ENCODE data around the gene CAPN14.
"Not testable (repeated sequence)": the region's sequence is repeated elsewhere in the genome, so short reads cannot be mapped to it uniquely, and the experiment has no call there.

Gene CAPN14

DNA sequence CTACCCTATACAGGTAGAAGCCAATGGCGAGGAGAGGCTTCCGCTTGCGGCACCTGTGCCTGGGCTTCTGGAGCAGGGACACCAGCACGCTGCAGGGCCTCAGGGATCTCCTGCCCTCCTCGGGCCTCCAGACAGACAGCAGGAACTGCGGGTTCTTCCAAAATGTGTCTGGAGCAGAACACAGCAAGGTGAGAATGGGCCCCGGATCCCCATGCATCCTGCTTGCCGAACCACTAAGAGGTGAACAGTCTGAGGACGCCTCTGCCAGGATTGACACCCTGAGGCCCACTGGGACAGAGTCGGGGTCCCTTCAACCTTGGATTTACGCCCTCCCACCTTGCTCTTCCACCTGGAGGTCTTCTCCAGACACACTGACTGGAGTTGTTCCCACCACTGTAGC lies 25.4 kb downstream of the CAPN14 start:
- no peak for DNase-seq

DNA sequence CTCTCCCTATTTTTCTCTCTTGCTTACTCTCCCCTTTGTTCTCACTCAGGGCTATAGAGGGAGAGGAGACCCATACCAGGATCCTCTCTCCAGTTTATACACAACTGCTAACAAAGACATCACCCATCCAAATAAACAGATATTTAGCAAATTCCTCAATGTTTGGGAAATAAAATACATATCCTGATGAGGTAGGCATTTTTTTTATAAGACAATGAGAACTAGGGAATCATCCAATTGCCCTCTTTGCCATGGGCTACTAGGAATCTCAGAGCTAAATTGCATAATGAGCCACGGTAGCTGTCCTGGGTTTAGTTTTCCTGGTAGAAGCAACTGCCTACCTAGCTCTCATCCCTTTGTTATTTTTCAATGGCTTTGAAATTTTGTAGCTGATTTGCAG lies 27.1 kb downstream of the CAPN14 start:
- DNase-seq: no peak

DNA sequence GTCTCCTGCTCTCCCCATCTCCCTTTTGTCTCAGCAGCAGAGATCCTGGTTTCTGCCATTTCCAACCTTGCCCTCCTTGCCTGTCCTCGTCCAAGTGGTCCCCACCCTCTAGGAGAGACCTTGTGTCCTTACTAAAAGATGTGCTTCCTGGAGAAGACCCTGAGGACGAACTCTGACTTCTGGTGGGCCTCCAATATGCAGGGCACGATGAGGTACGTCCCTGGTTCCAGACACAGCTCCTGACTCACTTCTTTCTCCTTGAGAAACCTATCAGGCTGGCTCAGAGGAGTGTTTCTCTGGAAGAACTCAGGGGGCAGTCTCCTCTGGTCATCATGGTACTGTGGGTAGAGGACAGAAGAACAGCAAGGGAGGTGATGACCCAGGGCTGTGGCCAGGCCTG lies 28.2 kb downstream of the CAPN14 start:
- no peak for DNase-seq

DNA sequence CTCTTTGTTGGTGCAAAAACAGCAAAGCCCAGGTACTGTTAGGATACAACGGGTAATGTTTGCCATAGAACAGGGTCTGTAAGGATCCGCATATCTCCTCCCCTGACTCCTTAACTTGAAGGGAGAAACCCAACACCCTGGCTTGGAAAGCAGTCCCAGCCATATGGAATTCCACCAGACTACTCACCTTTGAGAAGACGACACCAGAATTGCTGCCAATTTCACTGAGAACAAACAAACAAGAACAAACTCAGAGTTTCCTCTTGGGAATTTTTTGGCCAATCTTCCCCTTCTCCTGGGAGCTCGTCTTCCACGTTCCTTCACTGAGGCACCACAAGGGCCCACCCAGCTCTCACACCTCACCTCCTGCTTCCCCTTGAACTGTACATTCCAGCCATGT lies 29.2 kb downstream of the CAPN14 start:
- no peak for DNase-seq

DNA sequence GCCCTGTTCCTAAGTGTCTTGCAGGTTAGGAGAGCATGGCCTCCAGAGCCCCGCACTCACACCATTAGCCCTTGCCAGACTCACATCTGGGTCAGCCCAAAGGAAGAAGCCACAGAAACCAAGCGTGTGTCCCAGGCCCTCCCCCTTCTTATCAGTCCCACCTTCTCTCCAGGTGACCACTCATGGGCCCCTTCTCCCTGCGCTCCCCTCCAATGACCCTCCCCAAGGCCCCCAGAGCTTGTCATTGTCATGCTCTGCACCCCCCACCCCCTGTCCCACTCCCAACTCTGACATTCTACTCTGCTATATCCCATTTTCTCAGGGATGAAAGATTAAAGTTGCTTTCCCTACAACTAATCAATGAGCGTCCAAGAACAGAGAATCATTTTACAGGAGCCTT lies 30.1 kb downstream of the CAPN14 start:
- DNase-seq: no peak

DNA sequence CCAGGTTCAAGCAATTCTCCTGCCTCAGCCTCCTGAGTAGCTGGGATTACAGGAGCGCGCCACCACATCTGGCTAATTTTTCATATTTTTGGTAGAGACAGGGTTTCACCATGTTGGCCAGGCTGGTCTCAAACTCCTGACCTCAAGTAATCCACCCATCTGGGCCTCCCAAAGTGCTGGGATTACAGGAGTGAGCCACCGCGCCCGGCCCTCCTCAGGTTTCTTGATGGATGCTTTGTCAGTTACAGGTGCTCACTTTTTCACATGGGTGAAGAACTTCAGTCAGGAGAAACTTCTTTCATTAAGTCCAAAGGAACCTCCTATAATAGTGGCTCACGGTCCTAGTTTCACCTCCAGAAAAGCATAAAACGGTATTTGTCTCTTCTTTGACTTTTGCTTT lies 33.3 kb downstream of the CAPN14 start:
- not testable (repeated sequence) for DNase-seq

DNA sequence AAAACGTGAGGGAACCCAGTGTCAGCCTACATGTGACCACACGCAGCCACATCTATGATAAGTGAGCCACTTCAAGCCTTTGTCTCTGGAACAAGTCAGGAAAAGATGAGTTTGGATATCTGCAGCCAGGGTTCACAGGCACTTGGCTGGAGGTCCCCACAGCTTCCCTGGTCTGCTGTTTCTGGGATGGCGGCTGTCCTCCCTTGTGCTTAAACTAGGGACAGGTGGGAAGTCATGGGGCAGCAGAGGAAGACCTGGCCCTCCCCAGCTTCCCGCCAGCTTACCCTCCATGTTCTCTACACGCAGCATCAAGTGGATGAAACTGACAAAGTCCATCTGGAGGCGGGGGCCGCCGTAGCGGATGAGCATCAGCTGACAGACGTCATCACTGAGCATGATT lies 40.6 kb downstream of the CAPN14 start:
- no peak for DNase-seq

DNA sequence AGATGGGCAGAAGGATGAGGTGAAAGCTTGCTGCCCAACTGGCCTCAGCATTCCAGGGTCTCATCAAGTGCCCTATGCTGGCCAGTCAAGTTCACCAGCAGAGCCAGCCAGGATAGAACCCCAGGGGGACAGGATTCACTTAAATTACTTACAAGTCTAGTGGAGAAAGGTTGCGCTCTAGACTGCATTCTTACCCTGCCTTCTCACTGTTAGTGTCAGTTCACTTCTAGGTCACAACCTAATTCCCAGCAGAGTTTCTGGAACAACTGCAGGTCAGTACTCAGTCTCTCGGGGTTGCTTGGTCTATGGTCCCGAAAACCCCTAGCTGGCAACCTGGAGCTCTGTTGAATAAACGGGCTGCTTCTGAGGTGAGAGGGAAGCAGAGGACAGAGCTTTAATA lies 46.2 kb downstream of the CAPN14 start:
- DNase-seq: no peak

DNA sequence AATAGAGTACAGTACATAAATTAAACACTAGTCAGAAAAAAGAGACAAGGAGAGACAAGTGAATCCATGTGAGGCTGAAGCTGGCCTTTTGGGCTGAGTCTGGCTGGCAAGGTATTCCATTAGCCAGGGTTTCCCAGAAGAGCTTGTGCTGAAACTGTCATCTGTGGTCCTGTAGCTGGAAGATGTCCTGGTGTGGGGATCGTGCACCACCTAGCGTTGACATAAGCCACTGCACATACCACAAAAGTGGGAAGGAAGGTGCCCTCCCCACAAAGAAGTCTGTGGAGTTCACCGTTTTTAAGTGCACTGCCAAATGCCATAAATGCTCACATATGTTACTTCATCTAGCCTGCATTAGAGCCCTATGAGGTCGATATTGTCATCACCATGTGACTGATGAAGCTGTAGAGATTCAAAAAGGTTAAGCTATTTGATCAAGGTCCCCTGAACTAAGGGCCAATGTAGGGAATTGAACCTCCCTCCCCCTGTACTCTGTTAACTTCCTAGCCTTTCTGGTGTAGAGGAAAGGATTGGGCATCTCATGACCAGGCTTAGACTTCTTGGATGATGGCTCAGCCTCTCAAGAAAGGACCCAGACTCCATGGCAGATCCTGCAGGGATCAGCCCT lies 47.1 kb downstream of the CAPN14 start:
- peak; percentile 66 for DNase-seq

DNA sequence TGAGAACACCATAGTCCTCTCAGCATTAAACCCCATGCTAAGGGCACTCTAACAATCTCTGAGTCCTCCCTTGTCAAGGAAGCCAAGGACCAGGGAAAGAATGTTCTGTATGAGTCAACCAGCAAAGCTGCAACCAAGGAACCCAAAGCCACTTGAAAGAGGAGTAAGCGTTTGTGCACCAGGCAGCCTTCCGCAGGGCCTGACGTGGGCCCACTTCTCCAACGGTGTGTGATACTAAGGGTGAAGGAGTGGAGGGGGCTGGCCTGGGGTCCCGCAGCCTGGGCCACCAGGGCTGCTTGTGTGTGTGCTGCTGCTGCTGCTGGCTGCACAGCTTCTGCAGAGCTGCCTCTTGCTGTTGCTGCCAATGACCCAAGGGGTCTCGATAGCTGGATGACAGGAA lies 49.0 kb downstream of the CAPN14 start:
- DNase-seq: no peak

DNA sequence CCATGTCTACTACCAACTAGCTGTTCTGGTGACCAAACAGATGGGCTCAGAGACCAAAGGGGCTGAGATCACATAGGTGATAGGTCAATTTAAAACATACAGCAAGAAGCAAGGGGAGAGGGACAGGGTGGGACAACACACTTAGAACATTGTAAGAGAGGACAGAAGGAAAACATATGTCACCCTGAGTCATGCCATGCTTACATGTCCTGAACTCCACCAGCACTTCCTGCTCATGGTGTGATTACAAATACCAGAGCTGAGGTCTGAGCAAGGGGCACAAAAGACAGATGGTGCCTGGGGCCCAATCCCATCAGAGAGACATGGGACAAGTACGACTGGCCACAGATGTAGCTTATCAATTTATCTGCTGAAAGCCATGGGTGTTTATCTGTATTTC lies 50.4 kb downstream of the CAPN14 start:
- no peak for DNase-seq

DNA sequence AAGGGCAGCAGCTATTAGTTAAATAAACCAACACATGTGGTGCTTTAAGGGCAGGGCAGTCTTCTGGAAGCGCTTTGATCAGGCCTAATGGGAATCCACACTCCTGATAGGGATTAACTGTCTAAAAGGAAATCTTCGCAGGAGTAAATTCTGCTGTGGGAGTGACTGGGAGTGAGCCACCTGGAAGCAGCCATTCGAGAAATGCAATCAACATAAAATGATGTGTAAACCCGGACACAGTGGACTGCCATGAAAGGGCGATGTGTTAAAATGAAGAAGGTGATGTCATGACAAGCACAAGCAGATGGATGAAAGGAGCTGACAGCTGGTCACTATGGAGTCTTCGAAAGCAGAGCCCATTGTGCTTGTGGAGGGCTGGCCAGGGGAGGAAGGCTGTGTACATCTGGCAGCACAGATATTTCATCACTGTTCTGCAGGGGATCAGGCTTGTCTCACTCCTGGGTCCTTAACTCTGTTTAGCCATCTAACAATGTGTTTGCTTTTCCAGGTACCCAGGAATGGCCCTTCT lies 54.2 kb downstream of the CAPN14 start:
- DNase-seq: no peak

DNA sequence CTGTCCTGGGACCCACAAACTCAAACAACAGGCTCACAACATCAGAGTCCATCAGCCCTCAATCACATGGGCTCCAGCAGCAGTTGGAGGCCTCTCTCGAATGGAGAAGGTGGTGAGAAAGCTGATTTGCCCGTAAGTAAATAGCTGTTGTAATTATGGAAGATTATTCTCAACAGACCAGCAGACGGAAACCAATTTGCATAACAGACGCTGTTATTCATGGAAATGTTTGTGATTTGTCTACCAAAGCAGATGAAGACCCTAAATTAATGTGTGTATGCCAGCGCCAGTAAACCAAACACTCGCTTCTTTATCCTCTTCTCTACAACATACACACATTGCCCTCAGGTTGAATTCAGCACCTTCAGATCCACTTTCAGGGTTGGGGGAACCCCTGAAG lies 55.7 kb downstream of the CAPN14 start:
- DNase-seq: no peak

DNA sequence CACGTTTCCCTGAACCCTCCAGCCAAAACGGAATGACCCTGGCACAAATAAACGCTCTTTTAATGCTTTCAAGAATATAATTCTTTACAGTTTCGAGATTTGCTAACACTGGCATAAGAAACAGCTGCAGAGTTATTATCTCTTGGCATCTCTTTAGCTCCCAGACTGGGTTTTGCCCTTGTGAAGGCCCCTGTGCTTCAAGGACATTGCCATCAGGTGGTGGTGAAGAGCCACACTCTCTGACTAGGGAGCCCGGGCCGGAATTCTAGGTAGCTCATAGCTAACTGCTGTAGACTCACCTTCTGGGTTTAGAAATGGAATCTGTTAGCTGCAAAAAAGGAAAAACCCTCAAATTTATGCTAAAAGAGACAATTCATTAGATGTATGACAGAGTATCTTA lies 65.8 kb downstream of the CAPN14 start:
- DNase-seq: no peak

DNA sequence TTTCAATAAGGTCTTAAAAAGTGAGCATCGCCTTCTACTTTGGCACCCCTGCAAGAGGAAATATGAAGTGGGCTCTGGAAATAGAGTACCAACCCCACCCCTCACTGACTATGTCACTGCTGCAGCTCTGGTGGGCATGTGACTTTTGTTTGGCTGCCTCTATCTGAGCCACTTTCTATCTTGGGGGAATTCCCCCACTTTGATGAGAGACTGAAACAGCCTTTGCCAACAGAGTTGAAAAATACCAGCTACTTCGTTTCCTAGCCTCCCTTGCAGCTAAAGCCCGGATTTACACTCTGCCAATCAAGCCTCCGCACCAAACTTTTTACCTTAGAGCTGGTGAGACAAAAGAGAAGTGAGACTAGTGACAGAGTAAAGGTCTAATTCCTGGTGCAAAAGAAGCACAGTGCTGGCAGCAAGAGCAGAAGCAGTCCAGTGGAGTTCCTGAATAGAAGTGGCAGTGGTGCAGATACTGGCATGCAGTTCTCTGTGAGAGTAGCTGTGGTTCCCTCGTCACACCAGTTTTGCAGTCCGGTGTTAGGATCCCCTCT lies 67.1 kb downstream of the CAPN14 start:
- DNase-seq: no peak

DNA sequence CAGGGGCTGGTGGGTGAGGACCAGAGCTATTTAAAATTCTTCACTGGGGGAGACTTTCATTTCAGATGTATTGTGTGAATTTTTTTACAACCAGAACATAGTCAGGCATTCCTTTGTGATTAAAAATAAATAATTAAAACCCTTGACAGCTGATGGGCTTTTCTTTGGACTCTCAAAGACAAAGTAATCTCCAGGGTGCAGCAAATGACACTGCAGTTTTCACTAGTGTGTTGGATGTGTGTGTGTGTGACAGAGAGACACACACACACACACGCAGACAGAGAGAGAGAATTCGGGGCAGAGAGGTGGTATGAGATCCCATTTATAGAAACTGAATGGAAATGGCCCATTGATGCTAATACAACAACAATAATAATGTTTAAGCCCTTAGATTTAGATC lies 68.8 kb downstream of the CAPN14 start:
- no peak for DNase-seq

DNA sequence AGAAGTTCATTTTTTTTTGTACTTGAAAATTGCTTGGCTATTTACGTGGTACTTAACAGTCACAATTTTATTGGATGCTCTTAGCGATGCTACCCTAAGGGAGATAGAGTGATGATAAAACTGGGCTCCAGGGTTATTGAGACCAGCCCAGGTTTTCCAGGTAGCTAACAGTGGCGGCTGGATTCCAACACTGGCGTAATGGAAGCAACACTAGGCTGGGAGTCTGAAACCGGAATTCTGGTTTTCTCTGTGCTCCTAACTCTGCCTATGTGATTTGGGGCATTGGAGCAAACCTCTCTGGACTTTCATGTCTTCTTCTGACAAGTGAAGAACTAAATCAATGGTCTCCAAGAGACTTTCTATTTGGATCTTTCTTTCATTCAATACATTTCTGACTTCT lies 69.7 kb downstream of the CAPN14 start:
- DNase-seq: no peak

DNA sequence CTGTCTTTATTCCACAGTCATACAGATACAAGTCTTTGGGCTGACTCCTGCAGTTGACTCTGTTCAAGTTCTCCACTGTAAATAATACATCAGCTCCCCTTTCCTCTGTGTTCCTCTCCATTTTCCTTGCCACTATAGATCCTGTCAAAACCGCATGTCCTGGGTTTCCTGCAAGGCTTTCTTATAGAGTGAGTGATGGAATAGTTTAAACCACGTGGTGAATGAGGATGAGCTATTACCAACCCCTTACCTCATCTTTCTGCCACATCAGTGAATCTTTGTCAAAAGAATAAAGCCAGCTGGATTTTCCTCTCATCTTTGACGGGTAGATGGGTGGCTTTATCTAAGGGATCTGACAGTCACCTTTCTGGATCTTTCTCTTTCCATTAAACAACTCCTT lies 75.2 kb downstream of the CAPN14 start:
- no peak for DNase-seq

DNA sequence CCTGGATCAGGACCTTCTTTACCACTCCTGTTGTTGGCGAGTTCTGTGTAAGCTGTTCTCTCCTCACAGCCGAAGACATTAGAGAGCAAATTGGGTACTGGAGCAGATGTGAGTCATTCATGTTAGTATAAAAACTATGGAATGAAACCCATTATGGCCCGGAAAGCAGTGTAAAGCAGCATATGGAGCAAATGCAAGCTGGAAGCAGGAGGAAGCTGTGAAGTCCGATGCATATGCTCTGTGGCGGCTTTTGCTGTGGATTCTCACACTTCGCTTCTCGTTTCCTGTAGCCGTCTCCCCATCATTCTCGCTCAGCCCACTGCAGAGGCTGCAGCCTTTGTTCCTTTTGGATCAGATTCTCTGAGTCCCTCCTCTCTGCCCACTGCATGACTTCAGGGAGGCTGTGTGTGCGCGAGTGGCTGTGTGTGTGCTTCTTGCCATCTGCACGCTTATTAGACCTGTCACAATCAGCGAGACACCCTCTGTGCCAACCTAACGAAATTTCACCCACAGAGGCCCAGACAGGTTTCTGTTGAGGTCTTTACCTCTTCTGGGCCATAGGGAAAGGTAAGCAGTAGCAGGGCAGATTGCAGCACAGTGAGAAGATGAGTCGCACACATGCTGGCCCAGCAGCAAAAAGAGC lies 75.8 kb downstream of the CAPN14 start:
- no peak for DNase-seq

DNA sequence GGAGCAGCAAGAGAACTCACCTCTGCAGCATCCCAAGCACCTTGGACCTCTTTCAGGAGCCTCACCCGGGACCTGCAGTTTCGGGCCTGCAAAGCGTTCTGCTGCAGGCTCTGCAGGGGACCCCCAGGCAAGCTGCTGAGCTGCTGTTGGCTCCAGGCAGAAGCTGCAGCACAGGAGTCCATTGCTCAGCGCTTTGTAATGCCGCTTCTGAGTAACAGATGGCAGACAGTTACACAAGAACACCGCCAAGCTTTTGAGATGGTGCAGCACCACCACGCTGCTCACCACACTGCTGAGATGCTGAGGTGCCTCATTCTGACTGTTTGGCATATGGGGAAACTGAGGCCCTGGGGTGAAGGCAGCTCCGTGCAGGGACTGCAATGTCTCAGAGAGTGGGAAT lies 77.2 kb downstream of the CAPN14 start:
- no peak for DNase-seq

DNA sequence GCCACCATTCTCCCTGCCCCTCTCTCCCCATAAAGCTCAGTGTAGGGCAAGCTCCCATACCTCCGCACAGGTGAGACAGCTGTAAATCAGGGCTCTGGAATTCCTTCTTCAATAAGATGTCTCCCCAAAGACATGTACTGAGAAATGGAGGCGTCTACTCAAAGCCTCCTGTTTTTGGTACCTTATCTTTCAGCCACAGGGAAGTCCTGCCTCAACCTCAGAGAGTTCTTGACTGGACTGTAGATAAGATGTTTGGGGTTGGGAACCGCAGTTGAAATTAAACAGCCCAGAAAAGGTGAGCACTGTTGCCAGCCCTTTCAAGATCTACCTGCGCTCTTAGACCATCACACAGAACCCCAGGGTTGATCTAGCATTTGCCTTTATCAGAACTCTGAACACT lies 77.6 kb downstream of the CAPN14 start:
- DNase-seq: no peak

DNA sequence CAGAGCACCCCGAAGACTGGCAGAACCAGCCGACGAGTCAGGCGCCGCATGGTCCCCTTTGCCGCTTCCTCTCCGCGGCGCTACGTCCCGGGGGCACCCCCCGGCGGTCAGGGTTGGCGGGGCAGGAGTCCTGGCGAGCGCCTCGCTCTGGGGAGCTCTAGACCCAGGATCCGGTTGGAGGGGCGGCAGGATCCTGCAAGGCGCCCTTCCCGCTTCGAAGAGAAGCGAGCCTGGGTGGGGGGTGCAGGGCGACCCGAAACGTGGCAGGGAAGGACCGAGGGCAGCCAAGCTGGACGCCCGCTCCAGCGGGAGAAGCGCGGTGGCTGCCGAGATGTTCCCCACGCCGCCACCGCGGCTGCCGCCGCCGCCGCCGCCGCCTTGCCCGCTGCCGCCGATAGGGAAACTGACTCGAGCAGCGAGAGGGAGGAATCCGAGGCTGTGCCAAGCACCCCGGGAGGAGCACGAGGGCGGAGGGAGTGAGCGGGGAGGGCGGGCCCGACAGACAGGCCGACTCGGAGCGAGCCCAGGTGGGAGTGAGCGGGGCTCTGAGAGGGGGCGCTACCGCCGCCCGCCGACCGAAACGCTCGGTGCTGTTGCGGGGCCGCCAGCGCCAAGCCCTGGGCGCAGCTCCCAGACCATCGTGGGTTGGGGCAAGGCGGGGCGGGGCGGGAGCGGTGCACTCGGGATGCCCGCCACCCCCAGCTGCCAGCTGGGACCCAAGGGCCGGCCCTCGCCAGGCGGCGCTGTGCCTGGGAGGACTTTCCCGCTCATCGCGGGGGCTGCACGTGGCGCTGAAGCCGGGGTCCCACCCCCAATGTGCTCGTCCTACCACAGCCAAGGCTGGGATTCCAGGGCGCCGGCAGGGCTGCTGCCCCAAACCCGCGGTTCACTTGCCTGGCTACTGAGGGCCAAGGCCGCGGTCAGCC lies 79.0 kb downstream of the CAPN14 start, which contains the start of gene GALNT14:
Gene GALNT14 (minus strand): TSS at position 404 of the 926 bp plus-strand sequence. CDS start 354 bp downstream, at position 50.
- DNase-seq: peak; percentile 57

Data from activated CD4-positive, alpha-beta T cell treated with anti-CD3 and anti-CD28 coated beads, Interleukin-10, Interleukin-2, amounts not matched to agents 100 ng/mL and 50 ng/mL, durations not matched to agents 16 hours and 8 hours (primary cell).